Neural crest cell (in vitro differentiated cells): Measurements from ENCODE around the gene WDSUB1. TPM values are rescaled to one million over a fixed set of nuclear protein-coding genes. Genes with fewer than 3 reads are reported as not detected.

Source experiments
- DNase-seq: peaks from one replicate; pipeline ENCODE4 v3.0.0; 2021; ENCODE audit warnings: low read depth, mixed read lengths, low spot score
- H3K27ac Mint-ChIP-seq: one replicate; pipeline ENCODE4 v1.8.0; 2021; ENCODE audit warnings: mild to moderate bottlenecking, mixed read lengths; ENCODE audit not compliant: unreplicated experiment
- H3K27me3 Mint-ChIP-seq: 2 replicates; pipeline ENCODE4 v1.8.0; 2021; ENCODE audit warnings: low read depth, mild to moderate bottlenecking, mixed read lengths
- H3K36me3 Mint-ChIP-seq: 2 replicates; pipeline ENCODE4 v1.8.0; 2021; ENCODE audit warnings: low read depth, mild to moderate bottlenecking, mixed read lengths
- H3K4me1 Mint-ChIP-seq: 2 replicates; pipeline ENCODE4 v1.8.0; 2021; ENCODE audit warnings: mixed read lengths
- H3K4me3 Mint-ChIP-seq: one replicate; pipeline ENCODE4 v1.8.0; 2021; ENCODE audit warnings: mild to moderate bottlenecking, mixed read lengths
- H3K9me3 Mint-ChIP-seq: 2 replicates; pipeline ENCODE4 v1.8.0; 2021; ENCODE audit warnings: mixed read lengths
- total RNA-seq: library from RNA; stranded (reverse); gene quantifications from 2 replicates; pipeline ENCODE4 v1.2.1, GENCODE V29; 2021
- TF ChIP-seq, protein P1 (sequence below): fragments of 200-600 bp; sonication (generic); conservative IDR thresholded peaks from 2 replicates; pipeline ENCODE4 v1.5.0; 2021; ENCODE audit warnings: antibody characterized with exemption, mild to moderate bottlenecking

WDSUB1 gene
- total RNA-seq, 1 donor from 2014 or later = 4.9 TPM

GRCh38 chr2:159251296-159252173 lies 35.0 kb downstream of the WDSUB1 start:
- Mint-ChIP-seq H3K4me1 (no peaks in the 10 kb centered on the region), H3K9me3 (peaks cover 3% of the 10 kb centered on the region), H3K27me3 (no peaks in the 10 kb centered on the region), H3K36me3 (peaks cover 25% of the 10 kb centered on the region), H3K4me3 (no peak overlapping the region), H3K27ac (no peak overlapping the region)
- TF ChIP-seq, protein P1, sequence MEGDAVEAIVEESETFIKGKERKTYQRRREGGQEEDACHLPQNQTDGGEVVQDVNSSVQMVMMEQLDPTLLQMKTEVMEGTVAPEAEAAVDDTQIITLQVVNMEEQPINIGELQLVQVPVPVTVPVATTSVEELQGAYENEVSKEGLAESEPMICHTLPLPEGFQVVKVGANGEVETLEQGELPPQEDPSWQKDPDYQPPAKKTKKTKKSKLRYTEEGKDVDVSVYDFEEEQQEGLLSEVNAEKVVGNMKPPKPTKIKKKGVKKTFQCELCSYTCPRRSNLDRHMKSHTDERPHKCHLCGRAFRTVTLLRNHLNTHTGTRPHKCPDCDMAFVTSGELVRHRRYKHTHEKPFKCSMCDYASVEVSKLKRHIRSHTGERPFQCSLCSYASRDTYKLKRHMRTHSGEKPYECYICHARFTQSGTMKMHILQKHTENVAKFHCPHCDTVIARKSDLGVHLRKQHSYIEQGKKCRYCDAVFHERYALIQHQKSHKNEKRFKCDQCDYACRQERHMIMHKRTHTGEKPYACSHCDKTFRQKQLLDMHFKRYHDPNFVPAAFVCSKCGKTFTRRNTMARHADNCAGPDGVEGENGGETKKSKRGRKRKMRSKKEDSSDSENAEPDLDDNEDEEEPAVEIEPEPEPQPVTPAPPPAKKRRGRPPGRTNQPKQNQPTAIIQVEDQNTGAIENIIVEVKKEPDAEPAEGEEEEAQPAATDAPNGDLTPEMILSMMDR = no peak
- DNase-seq = no peak

DNA sequence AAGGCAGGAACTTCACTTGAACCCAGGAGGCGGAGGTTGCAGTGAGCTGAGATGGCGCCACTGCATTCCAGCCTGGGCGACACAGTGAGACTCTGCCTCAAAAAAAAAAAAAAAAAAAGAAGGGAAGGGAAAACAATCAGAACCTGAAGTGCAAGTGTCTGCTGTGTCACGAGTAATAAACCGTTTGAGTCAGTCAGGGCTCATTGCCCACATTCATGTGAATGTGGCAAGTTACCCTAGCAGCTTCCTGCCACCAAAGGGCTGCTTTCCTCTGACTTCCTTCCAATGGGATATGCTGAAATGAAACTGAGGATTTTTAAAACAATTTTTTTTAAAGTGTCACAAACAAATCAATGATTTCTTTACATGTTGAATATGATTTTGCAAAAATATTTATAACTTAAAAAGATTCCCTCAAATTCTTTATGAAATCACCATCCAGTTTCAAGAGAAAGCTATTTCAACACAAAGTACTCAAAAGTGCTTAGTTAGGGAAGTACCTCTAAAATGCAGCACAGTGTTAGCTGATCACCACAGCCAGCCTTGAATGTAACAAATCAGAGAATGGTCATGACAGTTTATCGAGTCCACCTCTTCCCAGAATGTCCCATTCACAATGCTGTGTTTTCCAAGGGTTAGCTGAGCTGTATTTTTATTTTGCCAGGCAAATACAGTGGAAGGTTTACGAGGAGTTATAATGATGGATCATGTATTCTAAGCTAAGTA lies 36.4 kb downstream of the WDSUB1 start:
- no peaks in the 10 kb centered on the region for H3K4me1 Mint-ChIP-seq
- no peak overlapping the region for H3K27ac Mint-ChIP-seq
- no peak for DNase-seq

GRCh38 chr2:159246325-159246988 lies 40.0 kb downstream of the WDSUB1 start:
- peaks cover 5% of the 10 kb centered on the region for H3K9me3 Mint-ChIP-seq
- no peak for DNase-seq
- H3K27me3 Mint-ChIP-seq = no peaks in the 10 kb centered on the region
- TF ChIP-seq, protein P1 = no peak
- H3K4me1 Mint-ChIP-seq = no peaks in the 10 kb centered on the region
- H3K36me3 Mint-ChIP-seq = peaks cover 33% of the 10 kb centered on the region
- H3K4me3 Mint-ChIP-seq = no peak overlapping the region
- H3K27ac Mint-ChIP-seq = no peak overlapping the region

More for the DNA sequence above, 36.4 kb downstream of the WDSUB1 start:
- TF ChIP-seq, protein P1 = no peak
- Mint-ChIP-seq H3K4me3 (no peak overlapping the region), H3K27me3 (no peaks in the 10 kb centered on the region), H3K36me3 (peaks cover 29% of the 10 kb centered on the region), H3K9me3 (peaks cover 8% of the 10 kb centered on the region)

GRCh38 chr2:159243529-159243928 lies 43.0 kb downstream of the WDSUB1 start:
- Mint-ChIP-seq H3K4me1 (no peaks in the 10 kb centered on the region), H3K9me3 (peaks cover 5% of the 10 kb centered on the region), H3K27ac (no peak overlapping the region), H3K4me3 (no peak overlapping the region), H3K36me3 (peaks cover 33% of the 10 kb centered on the region), H3K27me3 (no peaks in the 10 kb centered on the region)
- TF ChIP-seq, protein P1 = no peak
- DNase-seq = no peak

- no peaks in the 10 kb centered on the region for H3K4me1 Mint-ChIP-seq
- TF ChIP-seq, protein P1 = no peak
- H3K36me3 Mint-ChIP-seq = peaks cover 5% of the 10 kb centered on the region
- H3K4me3 Mint-ChIP-seq = no peak overlapping the region
- DNase-seq = no peak
- H3K27me3 Mint-ChIP-seq = no peaks in the 10 kb centered on the region
- H3K27ac Mint-ChIP-seq = no peak overlapping the region
- no peaks in the 10 kb centered on the region for H3K9me3 Mint-ChIP-seq
Observed at GRCh38 chr2:159234868-159235267, 51.6 kb downstream of the WDSUB1 start.
